Subcutaneous adipose tissue (tissue), 4 donors: ENCODE data around the gene FOXO6. TPM values are rescaled to one million over a fixed set of nuclear protein-coding genes. Genes with fewer than 3 reads are reported as not detected.

Experiments used
- CTCF ChIP-seq: fragments of 450-650 bp; IDR thresholded peaks from one replicate; pipeline ENCODE4 v1.5.1; 2016; ENCODE audit warnings: low read depth, mild to moderate bottlenecking, control low read depth, antibody characterized with exemption, moderate library complexity
- total RNA-seq, 4 donors: library from RNA; depleted of rRNA; stranded (reverse); fragments of >200 nt; gene quantifications; one replicate each; pipeline ENCODE4 v1.1.0, GENCODE V29; 2016

The FOXO6 gene
- total RNA-seq, 4 donors from 2014 or later: not detected

GRCh38 chr1:41347276-41347675 is 14.0 kb upstream of the FOXO6 start:
- TF ChIP-seq CTCF: no peak

GRCh38 chr1:41348394-41348793 is 12.8 kb upstream of the FOXO6 start:
- no peak for TF ChIP-seq CTCF

- no peak for TF ChIP-seq CTCF
These were observed 11.7 kb upstream of the FOXO6 start for GRCh38 chr1:41349361-41350054.

- TF ChIP-seq CTCF: no peak
These were observed 11.2 kb upstream of the FOXO6 start for GRCh38 chr1:41350055-41350378.

GRCh38 chr1:41351262-41352151 is 9.7 kb upstream of the FOXO6 start:
- no peak for TF ChIP-seq CTCF

- no peak for TF ChIP-seq CTCF
These were observed 7.5 kb upstream of the FOXO6 start for GRCh38 chr1:41353744-41354143.

- no peak for TF ChIP-seq CTCF
These were observed 6.3 kb upstream of the FOXO6 start for GRCh38 chr1:41354956-41355355.
